AG04450 (cell line): ENCODE data around the gene DHCR7. TPM values are rescaled to one million over a fixed set of nuclear protein-coding genes. Genes with fewer than 3 reads are reported as not detected.

Experiments used
- CTCF ChIA-PET: fragments of 300-600, 350-600 bp; formaldehyde crosslinking; extraction: SDS; loops from one replicate; lab custom pipeline; 2022; ENCODE audit warnings: antibody characterized with exemption, inconsistent platforms; lab: Charles Lee
- POLR2A ChIA-PET: fragments of 350-600 bp; formaldehyde crosslinking; extraction: SDS; loops from one replicate; lab custom pipeline; 2021; ENCODE audit warnings: antibody characterized with exemption, inconsistent platforms; lab: Yijun Ruan, JAX
- DNase-seq: peaks from one replicate; pipeline ENCODE4 v3.0.0-alpha.2; 2011; ENCODE audit warnings: low read depth, low spot score
- H3K27ac ChIP-seq: one replicate; pipeline ENCODE4 v1.5.1; 2012; ENCODE audit warnings: low read depth, low read length, control low read depth
- H3K27me3 ChIP-seq: one replicate; pipeline ENCODE4 v1.6.0; 2012; ENCODE audit warnings: low read length; ENCODE audit not compliant: control insufficient read depth, insufficient read depth
- H3K4me3 ChIP-seq: 2 replicates; pipeline ENCODE4 v1.5.1; 2011; ENCODE audit warnings: mild to moderate bottlenecking, low read depth, low read length, control low read depth
- H3K9me3 ChIP-seq: 2 replicates; pipeline ENCODE4 v1.5.1; 2012; ENCODE audit warnings: low read length; ENCODE audit not compliant: control insufficient read depth, insufficient read depth
- polyA plus RNA-seq: library from polyadenylated mRNA; depleted of rRNA; stranded (reverse); fragments of >200 nt; gene quantifications from 2 replicates; pipeline ENCODE4 v1.2.3, GENCODE V29; 2011
- TF ChIP-seq, protein P1 (sequence below): IDR thresholded peaks from 2 replicates; pipeline ENCODE4 v1.5.1; 2011; ENCODE audit warnings: low read depth, low read length, control low read depth, inconsistent platforms

Gene DHCR7
- polyA plus RNA-seq, 1 experiment = 40.2 TPM

DNA sequence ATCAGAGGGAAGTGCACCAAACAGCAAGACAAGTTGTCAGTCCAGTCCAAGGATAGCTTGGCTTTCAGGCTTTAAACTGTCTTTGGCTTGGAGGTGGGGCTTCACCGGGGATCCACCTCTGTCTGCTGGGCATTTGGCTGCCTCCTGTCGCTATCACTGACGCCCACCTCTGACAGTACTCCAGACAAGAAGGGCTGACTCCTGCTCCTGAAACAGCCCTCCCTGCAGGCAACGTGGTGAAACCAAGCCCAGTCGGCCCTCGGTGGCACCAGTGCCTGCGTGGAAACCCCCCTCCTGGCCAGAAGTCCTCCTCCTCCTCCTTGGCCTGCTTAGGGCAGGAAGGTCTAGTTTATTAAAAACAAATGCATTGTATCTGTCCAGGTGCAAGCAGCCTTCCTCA, 16.9 kb downstream of the DHCR7 start:
- no peak overlapping the region for H3K27ac ChIP-seq
- TF ChIP-seq, protein P1, sequence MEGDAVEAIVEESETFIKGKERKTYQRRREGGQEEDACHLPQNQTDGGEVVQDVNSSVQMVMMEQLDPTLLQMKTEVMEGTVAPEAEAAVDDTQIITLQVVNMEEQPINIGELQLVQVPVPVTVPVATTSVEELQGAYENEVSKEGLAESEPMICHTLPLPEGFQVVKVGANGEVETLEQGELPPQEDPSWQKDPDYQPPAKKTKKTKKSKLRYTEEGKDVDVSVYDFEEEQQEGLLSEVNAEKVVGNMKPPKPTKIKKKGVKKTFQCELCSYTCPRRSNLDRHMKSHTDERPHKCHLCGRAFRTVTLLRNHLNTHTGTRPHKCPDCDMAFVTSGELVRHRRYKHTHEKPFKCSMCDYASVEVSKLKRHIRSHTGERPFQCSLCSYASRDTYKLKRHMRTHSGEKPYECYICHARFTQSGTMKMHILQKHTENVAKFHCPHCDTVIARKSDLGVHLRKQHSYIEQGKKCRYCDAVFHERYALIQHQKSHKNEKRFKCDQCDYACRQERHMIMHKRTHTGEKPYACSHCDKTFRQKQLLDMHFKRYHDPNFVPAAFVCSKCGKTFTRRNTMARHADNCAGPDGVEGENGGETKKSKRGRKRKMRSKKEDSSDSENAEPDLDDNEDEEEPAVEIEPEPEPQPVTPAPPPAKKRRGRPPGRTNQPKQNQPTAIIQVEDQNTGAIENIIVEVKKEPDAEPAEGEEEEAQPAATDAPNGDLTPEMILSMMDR = no peak
- no peak overlapping the region for H3K4me3 ChIP-seq
- no peaks in the 10 kb centered on the region; the same call in 1 of the 2 replicates for H3K9me3 ChIP-seq
- ChIA-PET POLR2A (interaction anchor here (0.6 kb wide), 1 partner anchor 14 kb away, joined by 4 read pairs; no protein-coding TSS in a partner anchor), CTCF (no interaction called here)
- H3K27me3 ChIP-seq = peaks cover 2% of the 10 kb centered on the region
- DNase-seq = no peak

DNA sequence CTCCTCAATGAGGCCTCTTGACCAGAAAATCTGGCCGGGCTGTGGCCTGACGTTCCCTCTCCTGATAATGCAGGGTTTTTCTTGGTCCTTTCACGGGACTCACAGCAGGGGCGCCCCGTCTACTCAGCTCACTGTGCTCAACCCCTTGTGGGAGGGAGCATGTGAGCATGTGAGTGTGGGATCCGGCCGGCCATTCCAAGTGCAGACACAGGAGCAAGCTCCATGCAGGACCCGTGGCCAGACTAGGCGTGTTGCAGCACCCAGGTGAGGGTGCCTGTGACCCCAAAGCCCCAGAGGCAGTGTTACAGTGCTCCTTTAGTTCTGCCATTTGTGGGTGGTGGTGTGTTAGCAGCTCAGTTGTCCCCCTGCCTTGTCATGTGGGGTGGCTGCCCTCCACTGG, 18.0 kb downstream of the DHCR7 start:
- H3K27me3 ChIP-seq = peaks cover 2% of the 10 kb centered on the region
- no peak overlapping the region for H3K4me3 ChIP-seq
- no peak for DNase-seq
- CTCF ChIA-PET = no interaction called here
- POLR2A ChIA-PET = no interaction called here
- H3K9me3 ChIP-seq = no peaks in the 10 kb centered on the region; the same call in 1 of the 2 replicates
- TF ChIP-seq, protein P1 = no peak
- H3K27ac ChIP-seq = no peak overlapping the region

DNA sequence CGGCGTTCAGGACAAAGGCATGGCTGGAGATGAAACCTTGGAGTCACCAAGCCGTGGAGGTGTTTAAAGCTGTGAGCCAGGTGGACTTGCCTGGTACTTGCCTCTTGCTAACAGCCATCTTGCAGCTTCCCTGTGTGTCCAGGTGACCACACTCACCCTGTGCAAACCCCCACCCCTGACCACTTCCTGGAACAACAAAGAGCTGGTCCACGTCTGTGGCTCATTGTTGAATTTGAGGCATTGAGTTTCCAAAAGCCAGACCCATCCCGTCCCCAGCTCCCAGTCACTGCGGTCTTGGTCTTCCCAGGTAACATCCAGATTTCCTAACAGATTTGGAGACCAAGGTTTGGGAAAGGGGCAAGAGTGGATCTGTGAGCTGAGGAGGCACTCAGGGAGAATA, 18.5 kb downstream of the DHCR7 start:
- ChIA-PET CTCF (no interaction called here), POLR2A (no interaction called here)
- Histone ChIP-seq H3K4me3 (no peak overlapping the region), H3K27ac (no peak overlapping the region), H3K9me3 (no peaks in the 10 kb centered on the region), H3K27me3 (peaks cover 2% of the 10 kb centered on the region)
- DNase-seq = no peak
- TF ChIP-seq, protein P1 = no peak

DNA sequence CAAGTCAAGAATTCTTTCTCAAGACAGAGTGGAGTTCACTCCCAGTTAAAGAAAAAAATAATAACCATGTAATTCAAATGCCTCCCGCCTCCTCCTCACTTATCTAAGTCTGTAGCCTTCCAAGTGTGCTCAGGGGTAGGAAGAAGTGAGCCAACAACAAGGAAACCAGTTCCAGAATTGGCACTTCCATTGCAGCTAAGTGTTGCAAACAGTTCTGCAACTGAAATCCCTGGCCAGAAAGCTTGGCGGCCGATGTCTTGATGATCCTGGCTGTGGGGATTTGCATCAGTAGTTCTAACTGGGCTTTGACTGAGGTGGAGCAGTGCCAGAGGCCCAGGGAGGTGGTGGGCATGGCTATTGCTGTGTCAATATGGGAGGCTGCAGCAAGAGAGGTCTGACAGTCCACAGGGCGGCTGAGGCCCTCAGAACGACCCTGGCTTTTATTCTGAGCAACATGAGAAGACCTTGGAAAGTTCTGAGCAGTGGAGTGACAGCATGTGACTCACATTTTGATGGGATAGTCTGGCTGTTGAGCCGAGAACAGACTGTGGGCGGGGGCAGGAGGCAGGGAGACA, 19.2 kb downstream of the DHCR7 start:
- CTCF ChIA-PET = no interaction called here
- TF ChIP-seq, protein P1 = no peak

DNA sequence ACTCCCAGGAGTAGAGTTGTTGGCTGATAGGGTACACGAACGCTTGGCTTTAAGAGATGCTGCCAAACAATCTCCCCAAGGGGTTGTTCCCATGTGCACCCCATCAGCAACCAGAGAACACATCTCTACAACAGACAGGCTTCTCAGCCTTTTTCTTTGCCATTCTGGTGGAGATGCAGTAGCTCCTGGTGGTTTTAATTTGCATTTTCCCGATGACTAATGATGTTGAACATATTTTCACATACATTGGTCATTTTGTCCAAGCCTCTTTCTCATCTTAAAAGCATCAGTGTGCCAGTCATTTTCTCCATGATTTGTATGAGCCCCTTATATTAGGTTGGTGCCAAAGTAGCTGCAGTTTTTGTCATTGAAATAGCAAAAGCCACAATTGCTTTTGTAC, 21.8 kb downstream of the DHCR7 start:
- DNase-seq = no peak
- ChIA-PET POLR2A (no interaction called here), CTCF (interaction anchor here (0.6 kb wide), 2 partner anchors 209 to 288 kb away, joined by 4 read pairs; no protein-coding TSS in a partner anchor)
- TF ChIP-seq, protein P1 = no peak
- H3K27me3 ChIP-seq = peaks cover 2% of the 10 kb centered on the region
- no peaks in the 10 kb centered on the region for H3K9me3 ChIP-seq
- H3K27ac ChIP-seq = no peak overlapping the region
- H3K4me3 ChIP-seq = no peak overlapping the region

More for the DNA sequence above, 19.2 kb downstream of the DHCR7 start:
- H3K27me3 ChIP-seq = peaks cover 2% of the 10 kb centered on the region
- H3K9me3 ChIP-seq = no peaks in the 10 kb centered on the region
- H3K27ac ChIP-seq = no peak overlapping the region
- no peak for DNase-seq
- no peak overlapping the region for H3K4me3 ChIP-seq
- POLR2A ChIA-PET = no interaction called here
